GM18951 (cell line): ENCODE measurements around the gene DLD.
"Not testable (repeated sequence)": the region's sequence is repeated elsewhere in the genome, so short reads cannot be mapped to it uniquely, and the experiment has no call there.

ENCODE experiments used
- POLR2A ChIP-seq: IDR thresholded peaks from 4 replicates; pipeline ENCODE4 v1.6.1; 2011; ENCODE audit warnings: mild to moderate bottlenecking; ENCODE audit not compliant: insufficient read length, insufficient read depth; ENCODE audit errors: extremely low read depth
- in situ Hi-C: fragments of 300-500 bp; cut with MboI; formaldehyde crosslinking; loops from one replicate; pipeline ENCODE4 v1.12.0; 2022; ENCODE audit warnings: low sequenced_read_pairs, mixed read lengths, inconsistent platforms; ENCODE audit not compliant: unreplicated experiment

Gene DLD

GRCh38 chr7:107890962-107891635, at the start of gene DLD:
DLD (plus strand) TSS chr7:107891183; CDS start chr7:107891251, 68 bp downstream.
- in situ Hi-C loops = no loop called here

GRCh38 chr7:107842213-107842612, 48.8 kb upstream of the DLD start:
- TF ChIP-seq POLR2A = no peak
- in situ Hi-C loops = no loop called here

More at GRCh38 chr7:107890962-107891635, at the start of gene DLD:
- peak; percentile 86 for TF ChIP-seq POLR2A

- no peak for TF ChIP-seq POLR2A
- in situ Hi-C loops = no loop called here
Observed at GRCh38 chr7:107843184-107843583, 47.8 kb upstream of the DLD start.

GRCh38 chr7:107846324-107846723, 44.7 kb upstream of the DLD start:
- no peak for TF ChIP-seq POLR2A
- in situ Hi-C loops = no loop called here

- TF ChIP-seq POLR2A = no peak
- in situ Hi-C loops = no loop called here
Observed at GRCh38 chr7:107847168-107847835, 43.7 kb upstream of the DLD start.

GRCh38 chr7:107847836-107848175, 43.2 kb upstream of the DLD start:
- in situ Hi-C loops = not testable (repeated sequence)

- in situ Hi-C loops = not testable (repeated sequence)
Observed at GRCh38 chr7:107848211-107848610, 42.8 kb upstream of the DLD start.

GRCh38 chr7:107850216-107850615, 40.8 kb upstream of the DLD start:
- in situ Hi-C loops = no loop called here

GRCh38 chr7:107850643-107851042, 40.3 kb upstream of the DLD start:
- in situ Hi-C loops = no loop called here
- TF ChIP-seq POLR2A = no peak

More at GRCh38 chr7:107850216-107850615, 40.8 kb upstream of the DLD start:
- no peak for TF ChIP-seq POLR2A

- no peak for TF ChIP-seq POLR2A
- in situ Hi-C loops = no loop called here
Observed at GRCh38 chr7:107854454-107854853, 36.5 kb upstream of the DLD start.

GRCh38 chr7:107854989-107855388, 36.0 kb upstream of the DLD start:
- in situ Hi-C loops = no loop called here
- no peak for TF ChIP-seq POLR2A

GRCh38 chr7:107856806-107857540, 34.0 kb upstream of the DLD start:
- in situ Hi-C loops = no loop called here
- TF ChIP-seq POLR2A = no peak

- in situ Hi-C loops = no loop called here
- no peak for TF ChIP-seq POLR2A
Observed at GRCh38 chr7:107857541-107857912, 33.5 kb upstream of the DLD start.

- TF ChIP-seq POLR2A = no peak
- in situ Hi-C loops = no loop called here
Observed at GRCh38 chr7:107858280-107858679, 32.7 kb upstream of the DLD start.
